HEK293T (cell line): ENCODE results near the gene CUX1.

Source experiments
- L3MBTL2 ChIP-seq: fragments of 450-650 bp; conservative IDR thresholded peaks from 2 replicates; pipeline ENCODE4 v1.6.1; 2016; ENCODE audit warnings: mild to moderate bottlenecking
- SP1 ChIP-seq: fragments of 450-650 bp; IDR thresholded peaks from 2 replicates; pipeline ENCODE4 v1.6.1; 2017
- TARDBP ChIP-seq: fragments of 450-650 bp; IDR thresholded peaks from 2 replicates; pipeline ENCODE4 v1.6.1; 2016

GRCh38 chr7:101987494-101987893 is 170.1 kb downstream of the CUX1 start:
- no peak for TF ChIP-seq L3MBTL2
- no peak for TF ChIP-seq SP1
- TF ChIP-seq TARDBP, result no peak
